Common myeloid progenitor, CD34-positive (primary cell): ENCODE results near the gene CASP4.

Source experiments
- CTCF ChIA-PET: fragments of 350-600 bp; sonication (Branson Sonifier 250); formaldehyde crosslinking; loops from one replicate; lab custom pipeline; 2021; ENCODE audit warnings: antibody characterized with exemption; lab: Charles Lee
- POLR2A ChIA-PET: fragments of 350-600 bp; sonication (Branson Sonifier 250); formaldehyde crosslinking; loops from one replicate; lab custom pipeline; 2021; ENCODE audit warnings: antibody characterized with exemption; lab: Charles Lee
- DNase-seq, 3 donors: peaks; one replicate each; pipeline versions ENCODE4 v3.0.0 to v3.0.0-alpha.2; 2013
- H3K27ac ChIP-seq, 2 experiments: 1 replicate in 1 of 2; 2 replicates in 1 of 2; pipeline ENCODE4 v1.7.0; 2013; ENCODE audit warnings: inconsistent platforms in 2 of 2, low read length in 2 of 2, mild to moderate bottlenecking in 2 of 2, low read depth in 1 of 2, moderate library complexity in 1 of 2; ENCODE audit not compliant: severe bottlenecking in 2 of 2, insufficient read depth in 1 of 2, poor library complexity in 1 of 2
- H3K27me3 ChIP-seq, 5 experiments: replicated peaks in 2 of 5; 1 replicate in 3 of 5; 2 replicates in 2 of 5; pipeline versions ENCODE4 v1.6.1 to v1.7.0; 2013; ENCODE audit warnings: low read length in 4 of 5, mild to moderate bottlenecking in 2 of 5, moderate library complexity in 2 of 5, inconsistent platforms in 1 of 5; ENCODE audit not compliant: insufficient read depth in 5 of 5, control insufficient read depth in 4 of 5
- H3K36me3 ChIP-seq, 4 experiments: 1 replicate in 2 of 4; 2 replicates in 2 of 4; pipeline versions ENCODE4 v1.6.1 to v1.7.0; 2013; ENCODE audit warnings: low read length in 3 of 4, control low read depth in 1 of 4, mild to moderate bottlenecking in 1 of 4; ENCODE audit not compliant: control insufficient read depth in 4 of 4, insufficient read depth in 4 of 4
- H3K4me1 ChIP-seq, 4 experiments: 1 replicate in 3 of 4; 2 replicates in 1 of 4; pipeline versions ENCODE4 v1.6.1 to v1.7.1; 2013; ENCODE audit warnings: low read length in 3 of 4, mild to moderate bottlenecking in 3 of 4, control low read depth in 1 of 4, inconsistent platforms in 1 of 4, moderate library complexity in 1 of 4; ENCODE audit not compliant: control insufficient read depth in 4 of 4, insufficient read depth in 4 of 4; ENCODE audit errors: control extremely low read depth in 1 of 4
- H3K4me3 ChIP-seq, 7 experiments: 1 replicate in 4 of 7; 2 replicates in 3 of 7; pipeline versions ENCODE4 v1.5.1 to v1.7.0; 2013; ENCODE audit warnings: mild to moderate bottlenecking in 7 of 7, low read length in 6 of 7, moderate library complexity in 6 of 7, inconsistent platforms in 2 of 7, low read depth in 2 of 7, control low read depth in 1 of 7; ENCODE audit not compliant: insufficient read depth in 4 of 7, control insufficient read depth in 1 of 7; ENCODE audit errors: extremely low read depth in 1 of 7
- H3K9me3 ChIP-seq, 5 experiments: 1 replicate in 4 of 5; 2 replicates in 1 of 5; pipeline versions ENCODE4 v1.6.1 to v1.7.1; 2013; ENCODE audit warnings: low read length in 4 of 5, mild to moderate bottlenecking in 2 of 5, inconsistent platforms in 1 of 5, low read depth in 1 of 5, moderate library complexity in 1 of 5; ENCODE audit not compliant: control insufficient read depth in 4 of 5, insufficient read depth in 2 of 5; ENCODE audit errors: control extremely low read depth in 1 of 5
- WGBS: methylation state at CpG from one replicate; pipeline ENCODE4 v1.1.5; 2013; ENCODE audit not compliant: insufficient coverage; 5-methylcytosine and 5-hydroxymethylcytosine counted together

The CASP4 gene

GRCh38 chr11:104898685-104899013 is 69.7 kb downstream of the CASP4 start:
- Histone ChIP-seq H3K9me3 (no peaks in the 10 kb centered on the region), H3K27me3 (no peaks in the 10 kb centered on the region), H3K4me1 (peaks cover 0 to 17% (median 8%) of the 10 kb centered on the region in 4 experiments), H3K4me3 (peak overlapping the region in 1 of 7 experiments; percentile 6), H3K36me3 (no peaks in the 10 kb centered on the region), H3K27ac (no peak overlapping the region)
- 33% methylated on average over 1 of the region's 1 CpG for WGBS
- ChIA-PET CTCF (no interaction called here), POLR2A (no interaction called here)
- no peak for DNase-seq

GRCh38 chr11:104897891-104898684 is 70.3 kb downstream of the CASP4 start, which contains the start of gene CASP12:
Gene CASP12 (minus strand): TSS chr11:104898460.
- Histone ChIP-seq H3K9me3 (no peaks in the 10 kb centered on the region), H3K36me3 (no peaks in the 10 kb centered on the region), H3K4me1 (peaks cover 0 to 17% (median 8%) of the 10 kb centered on the region in 4 experiments), H3K4me3 (peak within 1 kb of the TSS in 1 of 7 experiments; percentile 6), H3K27me3 (no peaks in the 10 kb centered on the region), H3K27ac (no peak within 1 kb of the TSS)
- no peak for DNase-seq
- POLR2A ChIA-PET = no interaction called here
- WGBS = 63% methylated on average over 6 of the region's 9 CpGs
- CTCF ChIA-PET = interaction anchor here (0.6 kb wide), 1 partner anchor 16 kb away, joined by 3 read pairs; no protein-coding TSS in a partner anchor

- Histone ChIP-seq H3K27me3 (no peaks in the 10 kb centered on the region), H3K4me3 (no peak overlapping the region), H3K4me1 (peaks cover 0 to 17% (median 8%) of the 10 kb centered on the region in 4 experiments), H3K9me3 (no peaks in the 10 kb centered on the region), H3K36me3 (no peaks in the 10 kb centered on the region), H3K27ac (no peak overlapping the region)
- WGBS = 60% methylated on average over 1 of the region's 2 CpGs
- CTCF ChIA-PET = interaction anchor here (0.6 kb wide), 1 partner anchor 50 kb away, joined by 3 read pairs; no protein-coding TSS in a partner anchor
- DNase-seq = peak in 2 of 3 donors; percentile 24
- POLR2A ChIA-PET = interaction anchor here (0.7 kb wide), 1 partner anchor 113 kb away, joined by 3 read pairs; no protein-coding TSS in a partner anchor
These were observed 72.7 kb downstream of the CASP4 start for GRCh38 chr11:104895634-104896033.

- CTCF ChIA-PET = no interaction called here
- WGBS = 92% methylated on average over 1 of the region's 1 CpG
These were observed 74.5 kb downstream of the CASP4 start for GRCh38 chr11:104893876-104894275.

More at GRCh38 chr11:104893876-104894275, 74.5 kb downstream of the CASP4 start:
- Histone ChIP-seq H3K36me3 (no peaks in the 10 kb centered on the region), H3K27ac (no peak overlapping the region), H3K4me3 (no peak overlapping the region), H3K4me1 (peaks cover 0 to 17% (median 8%) of the 10 kb centered on the region in 4 experiments), H3K27me3 (no peaks in the 10 kb centered on the region), H3K9me3 (no peaks in the 10 kb centered on the region)
- POLR2A ChIA-PET = no interaction called here
- no peak for DNase-seq
